Tibial nerve (tissue), 4 donors: ENCODE results near the gene TMEM187.

ENCODE experiments used
- EP300 ChIP-seq, 2 donors: sonication (generic); formaldehyde crosslinking; IDR thresholded peaks; one replicate each; pipeline ENCODE4 v1.6.1; 2017; ENCODE audit warnings: antibody characterized with exemption in 2 of 2, mild to moderate bottlenecking in 1 of 2
- POLR2A ChIP-seq, 2 donors: fragments of 450-650 bp; IDR thresholded peaks; one replicate each; pipeline ENCODE4 v1.6.1; 2017; ENCODE audit warnings: antibody characterized with exemption in 2 of 2, mild to moderate bottlenecking in 2 of 2, moderate library complexity in 2 of 2
- TF ChIP-seq, protein P1 (sequence below), 5 experiments: fragments of 200-600 bp in 3 of 5; fragments of 450-650 bp in 2 of 5; sonication (generic) in 3 of 5; IDR thresholded peaks; one replicate each; pipeline ENCODE4 v1.5.1; 2016 to 2019; ENCODE audit warnings: antibody characterized with exemption in 5 of 5, mild to moderate bottlenecking in 3 of 5, moderate library complexity in 2 of 5

DNA sequence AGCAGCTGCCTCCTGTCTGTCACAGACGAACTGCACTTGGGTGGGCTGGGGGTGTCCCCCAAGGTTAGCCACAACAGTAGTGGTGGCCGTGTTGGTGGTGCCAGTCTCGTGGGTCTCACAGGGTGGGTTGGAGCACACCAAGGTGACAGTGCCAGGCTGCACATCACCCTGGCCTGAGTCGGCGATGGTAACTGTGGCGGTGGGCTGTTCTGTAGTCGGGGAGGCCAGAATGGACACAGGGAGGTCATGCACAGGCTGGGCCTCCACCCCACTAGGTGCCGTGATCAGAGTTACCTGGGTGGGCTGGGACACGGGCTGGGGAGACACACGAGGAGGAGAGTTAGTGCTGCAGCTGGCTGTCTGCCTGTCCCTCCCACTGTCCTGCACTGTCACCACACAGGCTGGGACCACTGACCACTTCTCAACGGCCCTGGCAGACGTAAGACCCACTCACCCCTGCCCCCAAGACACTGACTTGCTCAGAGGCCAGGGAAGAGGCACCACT is 17.3 kb upstream of the TMEM187 start:
- TF ChIP-seq, protein P1, sequence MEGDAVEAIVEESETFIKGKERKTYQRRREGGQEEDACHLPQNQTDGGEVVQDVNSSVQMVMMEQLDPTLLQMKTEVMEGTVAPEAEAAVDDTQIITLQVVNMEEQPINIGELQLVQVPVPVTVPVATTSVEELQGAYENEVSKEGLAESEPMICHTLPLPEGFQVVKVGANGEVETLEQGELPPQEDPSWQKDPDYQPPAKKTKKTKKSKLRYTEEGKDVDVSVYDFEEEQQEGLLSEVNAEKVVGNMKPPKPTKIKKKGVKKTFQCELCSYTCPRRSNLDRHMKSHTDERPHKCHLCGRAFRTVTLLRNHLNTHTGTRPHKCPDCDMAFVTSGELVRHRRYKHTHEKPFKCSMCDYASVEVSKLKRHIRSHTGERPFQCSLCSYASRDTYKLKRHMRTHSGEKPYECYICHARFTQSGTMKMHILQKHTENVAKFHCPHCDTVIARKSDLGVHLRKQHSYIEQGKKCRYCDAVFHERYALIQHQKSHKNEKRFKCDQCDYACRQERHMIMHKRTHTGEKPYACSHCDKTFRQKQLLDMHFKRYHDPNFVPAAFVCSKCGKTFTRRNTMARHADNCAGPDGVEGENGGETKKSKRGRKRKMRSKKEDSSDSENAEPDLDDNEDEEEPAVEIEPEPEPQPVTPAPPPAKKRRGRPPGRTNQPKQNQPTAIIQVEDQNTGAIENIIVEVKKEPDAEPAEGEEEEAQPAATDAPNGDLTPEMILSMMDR (IDR thresholded peaks at IDR 0.05), result no peak
- no peak for TF ChIP-seq POLR2A (IDR thresholded peaks at IDR 0.05)
- TF ChIP-seq EP300 (IDR thresholded peaks at IDR 0.05), result no peak
